ENCODE data around the gene PIEZO1. TPM values are rescaled to one million over a fixed set of nuclear protein-coding genes. Genes with fewer than 3 reads are reported as not detected.

PIEZO1 gene
- total and polyA plus RNA-seq, 10 of the 15 experiments (the other 5 are each of a cell fraction or from before 2014, with no cell fraction given): 1.3 to 169 (median 33.4) TPM

DNA sequence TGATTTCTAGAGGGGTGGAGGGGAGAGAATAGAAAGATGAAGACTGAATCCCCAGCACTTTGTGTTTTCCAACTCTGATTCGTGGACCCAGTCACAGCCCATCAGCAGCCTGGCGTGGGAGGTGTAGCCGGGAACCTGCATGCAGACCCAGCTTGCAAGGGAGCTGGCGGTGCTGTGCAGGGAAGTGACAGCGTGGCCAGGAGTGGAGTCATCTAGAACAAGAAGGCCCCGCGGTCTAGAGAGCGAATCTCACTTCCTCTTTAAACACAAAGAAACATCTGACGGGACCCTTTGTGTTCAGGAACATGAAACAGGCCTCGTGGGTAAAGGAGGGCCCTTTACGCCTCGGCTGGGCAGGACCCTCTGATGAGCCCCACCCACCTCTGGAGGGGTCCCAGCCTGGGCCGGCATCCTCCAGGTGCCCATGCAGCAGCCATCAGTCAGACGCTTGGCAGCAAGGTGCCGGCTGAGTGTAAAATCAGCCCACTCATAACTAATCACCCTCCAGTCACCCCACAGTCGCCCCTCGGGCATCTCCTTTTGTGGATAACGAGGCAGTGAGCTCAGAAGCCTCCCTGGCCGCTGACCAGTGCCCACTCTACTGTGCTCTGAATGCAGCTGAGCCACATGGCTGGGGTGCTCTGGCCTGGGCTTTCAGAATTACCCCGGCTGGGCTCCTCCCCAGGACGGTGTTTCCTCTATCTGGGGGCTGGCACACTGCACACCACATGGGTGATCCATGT is 103.1 kb downstream of the PIEZO1 start (continued):
- TF ChIP-seq SRF (IDR thresholded peaks at IDR 0.05; ENCODE audit: low read depth in 2 of 2, low read length in 2 of 2) (0 out of 4 replicates have a peak, but pooled peaks of 1 of the 2 experiments have one; percentile 67), BMI1 (IDR thresholded peaks at IDR 0.05; ENCODE audit: borderline replicate concordance) (no peak; the same call in 1 of the 2 replicates), POLR2AphosphoS2 (IDR thresholded peaks at IDR 0.05; ENCODE audit: low read depth, low read length) (no peak), NRF1 (conservative IDR thresholded peaks at IDR 0.05; ENCODE audit: low read depth, low read length) (no peak), PAX8 (IDR thresholded peaks at IDR 0.05) (no peak), CREM (IDR thresholded peaks at IDR 0.05; ENCODE audit: low read depth) (peak; percentile 67)
- TF ChIP-seq, protein P1, sequence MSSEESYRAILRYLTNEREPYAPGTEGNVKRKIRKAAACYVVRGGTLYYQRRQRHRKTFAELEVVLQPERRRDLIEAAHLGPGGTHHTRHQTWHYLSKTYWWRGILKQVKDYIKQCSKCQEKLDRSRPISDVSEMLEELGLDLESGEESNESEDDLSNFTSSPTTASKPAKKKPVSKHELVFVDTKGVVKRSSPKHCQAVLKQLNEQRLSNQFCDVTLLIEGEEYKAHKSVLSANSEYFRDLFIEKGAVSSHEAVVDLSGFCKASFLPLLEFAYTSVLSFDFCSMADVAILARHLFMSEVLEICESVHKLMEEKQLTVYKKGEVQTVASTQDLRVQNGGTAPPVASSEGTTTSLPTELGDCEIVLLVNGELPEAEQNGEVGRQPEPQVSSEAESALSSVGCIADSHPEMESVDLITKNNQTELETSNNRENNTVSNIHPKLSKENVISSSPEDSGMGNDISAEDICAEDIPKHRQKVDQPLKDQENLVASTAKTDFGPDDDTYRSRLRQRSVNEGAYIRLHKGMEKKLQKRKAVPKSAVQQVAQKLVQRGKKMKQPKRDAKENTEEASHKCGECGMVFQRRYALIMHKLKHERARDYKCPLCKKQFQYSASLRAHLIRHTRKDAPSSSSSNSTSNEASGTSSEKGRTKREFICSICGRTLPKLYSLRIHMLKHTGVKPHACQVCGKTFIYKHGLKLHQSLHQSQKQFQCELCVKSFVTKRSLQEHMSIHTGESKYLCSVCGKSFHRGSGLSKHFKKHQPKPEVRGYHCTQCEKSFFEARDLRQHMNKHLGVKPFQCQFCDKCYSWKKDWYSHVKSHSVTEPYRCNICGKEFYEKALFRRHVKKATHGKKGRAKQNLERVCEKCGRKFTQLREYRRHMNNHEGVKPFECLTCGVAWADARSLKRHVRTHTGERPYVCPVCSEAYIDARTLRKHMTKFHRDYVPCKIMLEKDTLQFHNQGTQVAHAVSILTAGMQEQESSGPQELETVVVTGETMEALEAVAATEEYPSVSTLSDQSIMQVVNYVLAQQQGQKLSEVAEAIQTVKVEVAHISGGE (CRISPR knock-in tag; IDR thresholded peaks at IDR 0.05): no peak

Measured in GM12878 (cell line).